Ascending aorta (tissue), 2 donors: ENCODE data around the gene RARA. TPM values are rescaled to one million over a fixed set of nuclear protein-coding genes. Genes with fewer than 3 reads are reported as not detected.
"Not testable (repeated sequence)": the region's sequence is repeated elsewhere in the genome, so short reads cannot be mapped to it uniquely, and the experiment has no call there.

Source experiments
- DNase-seq, 2 donors: peaks; one replicate each; pipeline ENCODE4 v3.0.0-alpha.2; 2019; ENCODE audit warnings: low spot score in 2 of 2
- H3K27ac ChIP-seq, 2 donors: fragments of 200-600 bp; sonication (generic); one replicate each; pipeline ENCODE4 v1.5.1; 2016 to 2017; ENCODE audit warnings: mild to moderate bottlenecking in 1 of 2
- H3K27me3 ChIP-seq: fragments of 200-600 bp; sonication (generic); one replicate; pipeline ENCODE4 v1.5.1; 2017
- H3K36me3 ChIP-seq, 2 donors: fragments of 200-600 bp; sonication (generic); one replicate each; pipeline ENCODE4 v1.5.1; 2016
- H3K4me1 ChIP-seq, 2 donors: fragments of 200-600 bp; sonication (generic); one replicate each; pipeline ENCODE4 v1.5.1; 2016 to 2017; ENCODE audit warnings: mild to moderate bottlenecking in 1 of 2
- H3K4me3 ChIP-seq, 2 donors: fragments of 200-600 bp; sonication (generic); one replicate each; pipeline ENCODE4 v1.5.1; 2016 to 2017; ENCODE audit warnings: mild to moderate bottlenecking in 1 of 2
- H3K9me3 ChIP-seq, 2 donors: fragments of 200-600 bp; sonication (generic); one replicate each; pipeline ENCODE4 v1.5.1; 2016
- CTCF ChIP-seq, 3 experiments: fragments of 200-600 bp in 2 of 3; fragments of 450-650 bp in 1 of 3; sonication (generic) in 2 of 3; IDR thresholded peaks; one replicate each; pipeline ENCODE4 v1.5.1; 2016 to 2019; ENCODE audit warnings: antibody characterized with exemption in 3 of 3, mild to moderate bottlenecking in 1 of 3, moderate library complexity in 1 of 3
- intact Hi-C: fragments of 100-400 bp; cut with DNase I; formaldehyde crosslinking; loops from one replicate; pipeline ENCODE4 v1.15.1; 2023
- total RNA-seq: library from RNA; depleted of rRNA; stranded (reverse); fragments of >200 nt; gene quantifications from one replicate; pipeline ENCODE4 v1.1.0, GENCODE V29; 2016

The RARA gene
- total RNA-seq, 1 donor from 2014 or later: 77.3 TPM

GRCh38 chr17:40291281-40291664, 17.7 kb upstream of the RARA start:
- Histone ChIP-seq H3K4me1 (peaks cover 0 to 8% of the 10 kb centered on the region in 2 donors), H3K27ac (no peak overlapping the region), H3K36me3 (no peaks in the 10 kb centered on the region), H3K9me3 (no peaks in the 10 kb centered on the region), H3K27me3 (no peaks in the 10 kb centered on the region), H3K4me3 (no peak overlapping the region)
- intact Hi-C loops: loop anchor here (2.0 kb wide), 2 partner anchors 88 to 278 kb away; no protein-coding TSS in a partner anchor
- TF ChIP-seq CTCF (IDR thresholded peaks at IDR 0.05): no peak
- DNase-seq: no peak

GRCh38 chr17:40293363-40293762, 15.6 kb upstream of the RARA start:
- TF ChIP-seq CTCF (IDR thresholded peaks at IDR 0.05): no peak
- Histone ChIP-seq H3K36me3 (no peaks in the 10 kb centered on the region), H3K4me3 (no peak overlapping the region), H3K4me1 (peaks cover 0 to under 1% of the 10 kb centered on the region in 2 donors), H3K9me3 (no peaks in the 10 kb centered on the region), H3K27me3 (no peaks in the 10 kb centered on the region), H3K27ac (no peak overlapping the region)
- intact Hi-C loops: no loop called here
- DNase-seq: no peak

- H3K4me1 ChIP-seq: peaks cover 0 to 2% of the 10 kb centered on the region in 2 donors
- no peaks in the 10 kb centered on the region for H3K9me3 ChIP-seq
- no peak for TF ChIP-seq CTCF (IDR thresholded peaks at IDR 0.05)
- no peaks in the 10 kb centered on the region for H3K36me3 ChIP-seq
- H3K27ac ChIP-seq: no peak overlapping the region
- no peaks in the 10 kb centered on the region for H3K27me3 ChIP-seq
- no peak overlapping the region for H3K4me3 ChIP-seq
- intact Hi-C loops: no loop called here
- DNase-seq: no peak
Observed at GRCh38 chr17:40295488-40296436, 13.2 kb upstream of the RARA start.

- H3K27ac ChIP-seq: no peak overlapping the region
- intact Hi-C loops: no loop called here
- H3K9me3 ChIP-seq: no peaks in the 10 kb centered on the region
- TF ChIP-seq CTCF (IDR thresholded peaks at IDR 0.05): no peak
- H3K27me3 ChIP-seq: no peaks in the 10 kb centered on the region
- H3K4me1 ChIP-seq: peaks cover 0 to 2% of the 10 kb centered on the region in 2 donors
- no peaks in the 10 kb centered on the region for H3K36me3 ChIP-seq
- H3K4me3 ChIP-seq: no peak overlapping the region
- no peak for DNase-seq
Observed at GRCh38 chr17:40297511-40297910, 11.5 kb upstream of the RARA start.

- Histone ChIP-seq H3K4me3 (no peak overlapping the region), H3K36me3 (no peaks in the 10 kb centered on the region), H3K27ac (no peak overlapping the region), H3K27me3 (no peaks in the 10 kb centered on the region), H3K4me1 (peaks cover 0 to 5% of the 10 kb centered on the region in 2 donors), H3K9me3 (no peaks in the 10 kb centered on the region)
- intact Hi-C loops: no loop called here
- DNase-seq: no peak
- no peak for TF ChIP-seq CTCF (IDR thresholded peaks at IDR 0.05)
Observed at GRCh38 chr17:40298726-40299125, 10.3 kb upstream of the RARA start.

GRCh38 chr17:40299159-40299757, 9.7 kb upstream of the RARA start:
- intact Hi-C loops, H3K9me3 ChIP-seq, H3K4me3 ChIP-seq, DNase-seq, H3K4me1 ChIP-seq, H3K27ac ChIP-seq, H3K27me3 ChIP-seq, H3K36me3 ChIP-seq: not testable (repeated sequence)
